ENCODE data around the gene QRFP. TPM values are rescaled to one million over a fixed set of nuclear protein-coding genes. Genes with fewer than 3 reads are reported as not detected.
"Not testable (repeated sequence)": the region's sequence is repeated elsewhere in the genome, so short reads cannot be mapped to it uniquely, and the experiment has no call there.

The QRFP gene
- total and polyA plus RNA-seq, 2 experiments from 2014 or later, result 0.45 TPM; not detected in 1

GRCh38 chr9:130914417-130915095 is 17.9 kb upstream of the QRFP start:
- Histone ChIP-seq H3K4me1 (ENCODE audit: low read depth) (no peaks in the 10 kb centered on the region), H3K4me3 (no peak overlapping the region), H3K27ac (no peak overlapping the region), H3K36me3 (no peaks in the 10 kb centered on the region), H3K27me3 (no peaks in the 10 kb centered on the region), H3K9me3 (ENCODE audit: low read depth) (no peaks in the 10 kb centered on the region)
- no peak for TF ChIP-seq CTCF (IDR thresholded peaks at IDR 0.05; ENCODE audit: low read depth, low read length)
- DNase-seq (ENCODE audit: low read depth in 1 of 2, low spot score in 1 of 2), result no peak

GRCh38 chr9:130913599-130914416 is 17.2 kb upstream of the QRFP start:
- no peak overlapping the region for H3K27ac ChIP-seq
- no peaks in the 10 kb centered on the region for H3K9me3 ChIP-seq (ENCODE audit: low read depth)
- H3K36me3 ChIP-seq, result no peaks in the 10 kb centered on the region
- no peak for DNase-seq (ENCODE audit: low read depth in 1 of 2, low spot score in 1 of 2)
- TF ChIP-seq CTCF (IDR thresholded peaks at IDR 0.05; ENCODE audit: low read depth, low read length), result no peak
- no peaks in the 10 kb centered on the region for H3K27me3 ChIP-seq
- no peaks in the 10 kb centered on the region for H3K4me1 ChIP-seq (ENCODE audit: low read depth)
- no peak overlapping the region for H3K4me3 ChIP-seq

- Histone ChIP-seq H3K27ac (no peak overlapping the region), H3K27me3 (no peaks in the 10 kb centered on the region), H3K36me3 (no peaks in the 10 kb centered on the region), H3K4me3 (no peak overlapping the region), H3K9me3 (ENCODE audit: low read depth) (no peaks in the 10 kb centered on the region), H3K4me1 (ENCODE audit: low read depth) (no peaks in the 10 kb centered on the region)
- no peak for TF ChIP-seq CTCF (IDR thresholded peaks at IDR 0.05; ENCODE audit: low read depth, low read length)
- peak in 1 of 2 donors; percentile 59 for DNase-seq (ENCODE audit: low read depth in 1 of 2, low spot score in 1 of 2)
These were observed 16.5 kb upstream of the QRFP start for GRCh38 chr9:130912932-130913598.

GRCh38 chr9:130911254-130912049 is 14.8 kb upstream of the QRFP start:
- Histone ChIP-seq H3K27me3 (no peaks in the 10 kb centered on the region), H3K9me3 (ENCODE audit: low read depth) (no peaks in the 10 kb centered on the region), H3K4me1 (ENCODE audit: low read depth) (no peaks in the 10 kb centered on the region), H3K4me3 (no peak overlapping the region), H3K36me3 (no peaks in the 10 kb centered on the region), H3K27ac (no peak overlapping the region)
- no peak for TF ChIP-seq CTCF (IDR thresholded peaks at IDR 0.05; ENCODE audit: low read depth, low read length)
- no peak for DNase-seq (ENCODE audit: low read depth in 1 of 2, low spot score in 1 of 2)

GRCh38 chr9:130910670-130911069 is 14.1 kb upstream of the QRFP start:
- H3K9me3 ChIP-seq (ENCODE audit: low read depth); DNase-seq (ENCODE audit: low read depth in 1 of 2, low spot score in 1 of 2); H3K27ac ChIP-seq; H3K27me3 ChIP-seq; H3K4me3 ChIP-seq; H3K36me3 ChIP-seq; H3K4me1 ChIP-seq (ENCODE audit: low read depth): not testable (repeated sequence)

GRCh38 chr9:130910041-130910440 is 13.4 kb upstream of the QRFP start:
- DNase-seq (ENCODE audit: low read depth in 1 of 2, low spot score in 1 of 2); H3K4me1 ChIP-seq (ENCODE audit: low read depth); H3K27me3 ChIP-seq; H3K9me3 ChIP-seq (ENCODE audit: low read depth); H3K27ac ChIP-seq; H3K4me3 ChIP-seq; H3K36me3 ChIP-seq: not testable (repeated sequence)
